ENCODE data around the gene VEPH1. TPM values are rescaled to one million over a fixed set of nuclear protein-coding genes. Genes with fewer than 3 reads are reported as not detected.

VEPH1 gene
- polyA plus RNA-seq, 2 of the 4 experiments (the other 2 are of a cell fraction): 0.04 to 0.16 TPM

- 16% methylated on average over 1 of the region's 1 CpG for WGBS (ENCODE audit: missing lambda C conversion rate)
- ChIA-PET CTCF (interaction anchor here (1.2 kb wide), 1 partner anchor 90 kb away, joined by 3 read pairs; no protein-coding TSS in a partner anchor), POLR2A (no interaction called here)
- Histone ChIP-seq H3K4me3 (no peak overlapping the region), H3K4me2 (0 out of 3 replicates have a peak overlapping the region, but pooled peaks have one; percentile 15), H3K27ac (peak overlapping the region in 1 of 2 experiments; percentile 13; a peak in 1 of 6 replicates), H3K9me3 (no peaks in the 10 kb centered on the region), H3K4me1 (peaks cover 17% of the 10 kb centered on the region; the same call in 2 of the 3 replicates)
- TF ChIP-seq FOXS1 (CRISPR knock-in tag; IDR thresholded peaks at IDR 0.05) (no peak), ZSCAN20 (CRISPR knock-in tag; IDR thresholded peaks at IDR 0.05) (no peak), TFCP2L1 (CRISPR knock-in tag; IDR thresholded peaks at IDR 0.05) (no peak), MAFK (IDR thresholded peaks at IDR 0.05; ENCODE audit: partially characterized antibody) (peak; percentile 26), NR3C1 (IDR thresholded peaks at IDR 0.05) (no peak), E2F6 (IDR thresholded peaks at IDR 0.05; ENCODE audit: borderline replicate concordance, low read depth) (no peak), BHLHE40 (IDR thresholded peaks at IDR 0.05; ENCODE audit: low read depth, low read length) (no peak), POLR2A (IDR thresholded peaks at IDR 0.05; ENCODE audit: low read length) (no peak)
- ATAC-seq (no peak), DNase-seq (ENCODE audit: low read depth in 1 of 2, low spot score in 1 of 2) (no peak), FAIRE-seq (no peak)
Measured at GRCh38 chr3:157294491-157294890, 208.7 kb downstream of the VEPH1 start.

GRCh38 chr3:157290766-157291165, 212.4 kb downstream of the VEPH1 start:
- FAIRE-seq (no peak), DNase-seq (ENCODE audit: low read depth in 1 of 2, low spot score in 1 of 2) (no peak), ATAC-seq (no peak)
- no peak overlapping the region for H3K4me3 ChIP-seq
- no peak for TF ChIP-seq MAX (IDR thresholded peaks at IDR 0.05)
- no peak for TF ChIP-seq CBX8 (IDR thresholded peaks at IDR 0.05)
- TF ChIP-seq USF2 (IDR thresholded peaks at IDR 0.05): no peak
- no peak for TF ChIP-seq ZNF302 (CRISPR knock-in tag; IDR thresholded peaks at IDR 0.05)
- TF ChIP-seq MAZ (IDR thresholded peaks at IDR 0.05; ENCODE audit: borderline replicate concordance, low read depth, low read length): no peak
- TF ChIP-seq POLR2AphosphoS2 (conservative IDR thresholded peaks at IDR 0.05; ENCODE audit: low read length): no peak
- no peak for TF ChIP-seq EP300 (IDR thresholded peaks at IDR 0.05)
- TF ChIP-seq FOSB (CRISPR knock-in tag; IDR thresholded peaks at IDR 0.05): no peak
- TF ChIP-seq BHLHE40 (IDR thresholded peaks at IDR 0.05; ENCODE audit: low read depth, low read length): no peak
- no peak for TF ChIP-seq HDAC2 (IDR thresholded peaks at IDR 0.05)
- H3K4me1 ChIP-seq: peaks cover 17% of the 10 kb centered on the region; the same call in 2 of the 3 replicates
- no peak overlapping the region; a peak in 1 of 6 replicates for H3K27ac ChIP-seq
- ChIA-PET POLR2A (interaction anchor here (0.5 kb wide), 1 partner anchor 11 kb away, joined by 11 read pairs; no protein-coding TSS in a partner anchor), CTCF (no interaction called here)
- H3K4me2 ChIP-seq: no peak overlapping the region
- WGBS (ENCODE audit: missing lambda C conversion rate): 25% methylated on average over 2 of the region's 2 CpGs
- no peaks in the 10 kb centered on the region for H3K9me3 ChIP-seq

- ChIA-PET POLR2A (no interaction called here), CTCF (no interaction called here)
- 69% methylated on average over 2 of the region's 2 CpGs for WGBS (ENCODE audit: missing lambda C conversion rate)
- TF ChIP-seq PBX3 (IDR thresholded peaks at IDR 0.05) (no peak), ELK1 (IDR thresholded peaks at IDR 0.05; ENCODE audit: low read depth, low read length) (no peak), CTCF (IDR thresholded peaks at IDR 0.05) (no peak), FOSL2 (IDR thresholded peaks at IDR 0.05) (no peak), FOSL2 (CRISPR knock-in tag; IDR thresholded peaks at IDR 0.05) (no peak), KDM5A (IDR thresholded peaks at IDR 0.05) (no peak), FOXS1 (CRISPR knock-in tag; IDR thresholded peaks at IDR 0.05) (no peak), ZSCAN20 (CRISPR knock-in tag; IDR thresholded peaks at IDR 0.05) (no peak), CHD4 (IDR thresholded peaks at IDR 0.05; ENCODE audit: borderline replicate concordance) (no peak), SREBF2 (IDR thresholded peaks at IDR 0.05) (no peak), HOXB13 (CRISPR knock-in tag; IDR thresholded peaks at IDR 0.05; ENCODE audit: low read depth) (no peak), MYC (IDR thresholded peaks at IDR 0.05; ENCODE audit: borderline replicate concordance, low read length) (no peak), EHMT2 (IDR thresholded peaks at IDR 0.05; ENCODE audit: low read depth) (no peak), ZC3H11A (IDR thresholded peaks at IDR 0.05) (no peak)
Measured at GRCh38 chr3:157285966-157286365, 217.2 kb downstream of the VEPH1 start.

More at GRCh38 chr3:157285966-157286365, 217.2 kb downstream of the VEPH1 start:
- no peak for FAIRE-seq
- no peak overlapping the region for H3K27ac ChIP-seq
- DNase-seq (ENCODE audit: low read depth in 1 of 2, low spot score in 1 of 2): no peak
- H3K4me3 ChIP-seq: no peak overlapping the region
- no peaks in the 10 kb centered on the region for H3K9me3 ChIP-seq
- no peak overlapping the region for H3K4me2 ChIP-seq
- H3K4me1 ChIP-seq: peaks cover 5% of the 10 kb centered on the region; the same call in 1 of the 3 replicates
- no peak for ATAC-seq

All from A549 (cell line).